ENCODE results near the gene RABGAP1L.
A peak's percentile ranks its signal among the peaks of the same experiment; 100 is the strongest.
"Not testable (repeated sequence)": the region's sequence is repeated elsewhere in the genome, so short reads cannot be mapped to it uniquely, and the experiment has no call there.

RABGAP1L gene

DNA sequence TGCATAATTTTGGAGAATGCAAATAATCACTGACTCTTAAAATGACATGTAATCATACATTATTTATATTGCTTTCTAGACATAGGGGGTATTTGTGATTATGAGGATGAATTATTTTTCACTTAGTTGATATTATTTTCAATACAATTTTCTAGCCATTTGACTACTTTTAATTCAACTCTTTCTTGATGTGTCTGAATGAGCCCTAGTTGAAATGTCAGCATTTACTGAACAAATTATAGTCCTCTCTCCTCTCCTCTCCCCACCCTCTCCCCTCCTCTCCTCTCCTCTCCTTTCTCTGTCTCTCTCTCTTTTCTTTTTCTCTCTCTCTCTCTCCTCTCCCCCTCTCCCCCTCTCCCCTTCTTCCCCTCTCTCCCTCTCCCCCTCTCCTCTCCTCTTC lies 483.1 kb downstream of the RABGAP1L start:
- TF ChIP-seq, protein P1, sequence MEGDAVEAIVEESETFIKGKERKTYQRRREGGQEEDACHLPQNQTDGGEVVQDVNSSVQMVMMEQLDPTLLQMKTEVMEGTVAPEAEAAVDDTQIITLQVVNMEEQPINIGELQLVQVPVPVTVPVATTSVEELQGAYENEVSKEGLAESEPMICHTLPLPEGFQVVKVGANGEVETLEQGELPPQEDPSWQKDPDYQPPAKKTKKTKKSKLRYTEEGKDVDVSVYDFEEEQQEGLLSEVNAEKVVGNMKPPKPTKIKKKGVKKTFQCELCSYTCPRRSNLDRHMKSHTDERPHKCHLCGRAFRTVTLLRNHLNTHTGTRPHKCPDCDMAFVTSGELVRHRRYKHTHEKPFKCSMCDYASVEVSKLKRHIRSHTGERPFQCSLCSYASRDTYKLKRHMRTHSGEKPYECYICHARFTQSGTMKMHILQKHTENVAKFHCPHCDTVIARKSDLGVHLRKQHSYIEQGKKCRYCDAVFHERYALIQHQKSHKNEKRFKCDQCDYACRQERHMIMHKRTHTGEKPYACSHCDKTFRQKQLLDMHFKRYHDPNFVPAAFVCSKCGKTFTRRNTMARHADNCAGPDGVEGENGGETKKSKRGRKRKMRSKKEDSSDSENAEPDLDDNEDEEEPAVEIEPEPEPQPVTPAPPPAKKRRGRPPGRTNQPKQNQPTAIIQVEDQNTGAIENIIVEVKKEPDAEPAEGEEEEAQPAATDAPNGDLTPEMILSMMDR (IDR thresholded peaks at IDR 0.05; ENCODE audit: low read depth, low read length), result no peak
- no peak for DNase-seq (ENCODE audit: low read depth in 2 of 2)
- H3K4me3 ChIP-seq (replicated peaks in 1 of 2; ENCODE audit: low read depth in 2 of 2, low read length in 2 of 2), result no peak overlapping the region

DNA sequence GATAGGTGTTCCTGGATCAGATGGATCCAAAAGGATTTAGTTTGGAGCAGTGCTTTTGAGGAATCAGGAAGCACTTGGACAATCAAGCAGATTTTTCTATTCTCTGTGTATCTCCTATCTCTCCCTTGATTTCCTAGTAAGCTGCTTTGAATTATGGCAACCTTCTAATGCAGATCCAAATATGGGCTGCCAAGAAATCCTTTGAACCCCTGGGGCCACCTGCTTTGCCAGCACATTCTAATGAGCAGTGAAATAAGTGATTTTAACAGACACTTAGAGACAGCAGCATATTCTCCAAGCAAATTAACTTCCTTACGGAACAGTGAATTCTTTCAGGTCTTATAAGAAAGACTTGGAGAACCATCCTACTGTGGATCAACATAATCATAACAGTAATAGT lies 483.9 kb downstream of the RABGAP1L start:
- H3K4me3 ChIP-seq (replicated peaks in 1 of 2; ENCODE audit: low read depth in 2 of 2, low read length in 2 of 2), result no peak overlapping the region
- TF ChIP-seq, protein P1 (IDR thresholded peaks at IDR 0.05; ENCODE audit: low read depth, low read length), result no peak
- DNase-seq (ENCODE audit: low read depth in 2 of 2), result no peak

DNA sequence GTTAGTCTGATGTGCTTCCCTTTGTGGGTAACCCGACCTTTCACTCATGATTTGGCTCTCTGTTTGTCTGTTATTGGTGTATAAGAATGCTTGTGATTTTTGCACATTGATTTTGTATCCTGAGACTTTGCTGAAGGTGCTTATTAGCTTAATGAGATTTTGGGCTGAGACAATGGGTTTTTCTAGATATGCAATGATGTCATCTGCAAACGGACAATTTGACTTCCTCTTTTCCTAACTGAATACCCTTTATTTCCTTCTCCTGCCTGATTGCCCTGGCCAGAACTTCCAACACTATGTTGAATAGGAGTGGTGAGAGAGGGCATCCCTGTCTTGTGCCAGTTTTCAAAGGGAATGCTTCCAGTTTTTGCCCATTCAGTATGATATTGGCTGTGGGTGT lies 490.3 kb downstream of the RABGAP1L start:
- not testable (repeated sequence) for DNase-seq (ENCODE audit: low read depth in 2 of 2); H3K4me3 ChIP-seq (replicated peaks in 1 of 2; ENCODE audit: low read depth in 2 of 2, low read length in 2 of 2)

DNA sequence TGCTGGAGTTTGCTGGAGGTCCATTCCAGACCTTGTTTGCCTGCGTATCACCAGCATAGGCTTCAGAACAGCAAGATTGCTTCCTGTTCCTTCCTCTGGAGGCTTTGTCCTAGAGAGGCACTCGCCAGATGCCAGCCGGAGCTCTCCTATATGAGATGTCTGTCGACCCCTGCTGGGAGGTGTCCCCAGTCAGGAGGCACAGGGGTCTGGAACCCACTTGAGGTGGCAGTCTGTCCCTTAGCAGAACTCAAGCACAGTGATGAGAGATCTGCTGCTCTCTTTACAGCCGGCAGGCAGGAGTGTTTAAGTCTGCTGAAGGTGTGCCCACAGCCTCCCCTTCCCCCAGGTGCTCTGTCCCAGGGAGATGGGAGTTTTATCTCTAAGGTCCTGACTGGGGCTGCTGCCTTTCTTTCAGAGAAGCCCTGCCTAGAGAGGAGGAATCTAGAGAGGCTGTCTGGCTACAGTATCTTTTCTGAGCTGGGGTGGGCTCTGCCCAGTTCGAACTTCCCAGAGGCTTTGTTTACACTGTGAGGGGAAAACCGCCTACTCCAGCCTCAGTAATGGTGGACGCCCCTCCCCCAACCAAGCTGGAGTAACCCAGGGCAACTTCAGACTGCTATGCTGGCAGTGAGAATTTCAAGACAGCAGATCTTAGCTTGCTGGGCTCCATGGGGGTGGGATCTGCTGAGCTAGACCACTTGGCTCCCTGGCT lies 493.4 kb downstream of the RABGAP1L start:
- DNase-seq (ENCODE audit: low read depth in 2 of 2), result no peak
- H3K4me3 ChIP-seq (replicated peaks in 1 of 2; ENCODE audit: low read depth in 2 of 2, low read length in 2 of 2), result no peak overlapping the region
- TF ChIP-seq, protein P1 (IDR thresholded peaks at IDR 0.05; ENCODE audit: low read depth, low read length), result no peak

DNA sequence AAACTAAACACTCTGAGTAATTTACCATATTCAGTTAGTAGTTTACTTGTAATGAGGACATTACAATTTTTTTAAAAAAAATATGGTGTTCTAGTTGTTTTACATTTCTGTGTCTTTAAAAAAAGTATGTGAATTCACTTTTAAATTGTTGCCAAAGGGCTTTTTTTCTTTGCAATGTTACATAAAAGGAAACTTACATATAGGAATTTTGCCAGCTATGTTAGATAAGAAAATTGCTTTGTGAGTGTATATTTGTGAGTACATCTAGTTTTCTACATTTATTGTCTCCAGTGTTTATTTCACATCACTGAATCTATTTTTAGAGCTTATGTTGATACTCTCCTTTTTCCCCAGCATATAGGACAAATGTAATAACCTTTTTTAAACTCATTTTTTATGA lies 495.2 kb downstream of the RABGAP1L start:
- TF ChIP-seq, protein P1 (IDR thresholded peaks at IDR 0.05; ENCODE audit: low read depth, low read length), result no peak
- H3K4me3 ChIP-seq (replicated peaks in 1 of 2; ENCODE audit: low read depth in 2 of 2, low read length in 2 of 2), result no peak overlapping the region
- peak in 1 of 2 donors; percentile 5 for DNase-seq (ENCODE audit: low read depth in 2 of 2)

DNA sequence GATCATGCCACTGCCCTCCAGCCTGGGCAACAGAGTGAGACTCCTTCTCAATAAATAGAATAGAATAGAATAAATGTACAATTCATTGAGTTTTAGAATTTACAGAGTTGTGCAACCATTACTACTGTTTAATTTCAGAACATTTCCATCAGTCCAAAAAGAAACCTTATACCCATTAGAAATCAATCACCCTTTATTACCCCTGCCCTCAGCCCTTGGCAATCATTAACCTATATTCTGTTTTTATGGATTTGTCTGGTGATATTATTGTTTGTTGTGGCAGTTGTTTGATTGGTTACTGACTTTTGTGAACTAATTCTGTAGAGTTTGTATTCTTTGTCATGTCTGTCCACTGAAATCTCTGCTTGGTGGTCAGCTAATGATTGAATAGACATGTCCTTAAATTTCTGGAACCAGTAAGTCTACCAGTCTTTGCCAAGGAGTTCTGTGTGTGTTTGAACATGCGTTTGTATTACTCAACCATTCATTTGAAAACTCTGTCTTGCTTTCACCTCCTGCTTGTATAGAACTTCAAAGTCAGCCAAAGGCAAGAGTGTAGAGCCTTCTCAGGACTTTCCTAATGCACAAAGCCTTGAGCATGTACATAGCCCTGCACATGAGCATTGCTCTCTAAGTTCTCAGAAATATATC lies 497.2 kb downstream of the RABGAP1L start:
- no peak overlapping the region for H3K4me3 ChIP-seq (replicated peaks in 1 of 2; ENCODE audit: low read depth in 2 of 2, low read length in 2 of 2)
- DNase-seq (ENCODE audit: low read depth in 2 of 2), result no peak
- TF ChIP-seq, protein P1 (IDR thresholded peaks at IDR 0.05; ENCODE audit: low read depth, low read length), result no peak

DNA sequence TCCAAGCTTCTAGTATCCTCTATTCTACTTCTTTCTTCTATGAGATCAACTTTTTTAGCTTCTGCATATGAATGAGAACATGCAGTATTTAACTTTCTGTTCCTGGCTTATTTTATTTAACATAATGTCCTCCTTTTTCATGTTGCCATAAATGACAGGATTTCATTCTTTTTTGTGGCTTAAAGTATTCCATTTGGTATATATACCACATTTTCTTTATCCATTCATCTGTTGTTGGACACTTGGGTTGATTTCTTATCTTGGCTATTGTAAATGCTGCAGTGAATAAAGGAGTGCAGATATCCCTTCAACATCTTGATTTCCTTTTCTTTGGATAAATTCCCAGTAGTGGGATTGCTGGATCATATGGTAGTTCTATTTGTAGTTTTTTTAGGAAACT lies 498.1 kb downstream of the RABGAP1L start:
- TF ChIP-seq, protein P1 (IDR thresholded peaks at IDR 0.05; ENCODE audit: low read depth, low read length), result no peak
- H3K4me3 ChIP-seq (replicated peaks in 1 of 2; ENCODE audit: low read depth in 2 of 2, low read length in 2 of 2), result no peak overlapping the region
- no peak for DNase-seq (ENCODE audit: low read depth in 2 of 2)
